A549 treated with Mapracorat at 1 μM for 4 hours (cell line): Measurements from ENCODE around the gene SMIM35. TPM values are rescaled to one million over a fixed set of nuclear protein-coding genes. Genes with fewer than 3 reads are reported as not detected.

ENCODE experiments used
- total RNA-seq: library from RNA; stranded (reverse); fragments of 200-300 nt; extraction: Qiagen RNA extraction; gene quantifications from 5 replicates; pipeline ENCODE4 v1.2.3, GENCODE V29; 2022

SMIM35 gene
- 0.04 TPM in 1 of 5 replicates, not detected in the others for total RNA-seq

DNA sequence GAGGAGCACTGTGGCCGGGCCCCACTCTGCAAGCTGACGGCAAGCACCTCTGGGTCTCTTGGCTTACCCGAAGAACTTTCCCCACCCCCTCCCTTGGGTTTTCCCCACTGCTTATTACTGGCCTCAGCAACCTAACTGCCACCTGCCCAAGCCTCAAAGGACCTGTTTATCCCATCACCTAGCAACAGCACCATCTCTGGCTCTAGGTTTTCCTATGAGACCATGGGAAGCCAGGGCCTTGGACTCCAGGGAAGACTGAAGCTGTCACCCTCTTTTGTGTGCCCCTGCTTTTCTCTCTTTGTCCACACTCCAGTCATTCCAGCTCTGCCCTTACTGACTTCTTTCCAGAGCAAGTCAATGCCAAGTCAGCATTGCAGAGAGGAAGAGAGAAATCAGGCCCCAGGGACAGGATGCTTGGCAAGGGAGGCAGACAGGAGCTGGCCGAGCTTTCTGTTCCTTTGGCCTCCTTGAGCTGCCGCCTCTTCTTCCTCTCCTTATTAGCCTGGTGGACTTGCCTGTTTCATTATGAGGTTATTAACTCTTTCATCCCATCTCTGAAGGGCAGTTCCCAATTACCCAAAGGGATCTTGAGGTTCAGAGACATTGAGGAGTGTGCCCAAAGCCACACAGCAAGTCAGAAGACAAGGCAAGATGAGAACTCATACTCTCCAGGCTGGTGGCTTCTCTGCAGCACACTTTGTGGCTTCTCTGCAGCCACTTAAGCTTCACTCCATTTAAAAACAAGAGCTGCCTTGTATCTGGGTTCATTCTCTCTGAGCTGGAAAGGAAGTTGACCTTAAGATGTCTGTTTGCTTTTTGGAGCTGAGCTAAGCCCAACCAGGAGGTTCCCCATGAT lies at the start of gene SMIM35:
Gene SMIM35, minus strand, starts transcription at position 51 of the 856 bp plus-strand sequence. CDS start 206 bp downstream, outside the sequence.

DNA sequence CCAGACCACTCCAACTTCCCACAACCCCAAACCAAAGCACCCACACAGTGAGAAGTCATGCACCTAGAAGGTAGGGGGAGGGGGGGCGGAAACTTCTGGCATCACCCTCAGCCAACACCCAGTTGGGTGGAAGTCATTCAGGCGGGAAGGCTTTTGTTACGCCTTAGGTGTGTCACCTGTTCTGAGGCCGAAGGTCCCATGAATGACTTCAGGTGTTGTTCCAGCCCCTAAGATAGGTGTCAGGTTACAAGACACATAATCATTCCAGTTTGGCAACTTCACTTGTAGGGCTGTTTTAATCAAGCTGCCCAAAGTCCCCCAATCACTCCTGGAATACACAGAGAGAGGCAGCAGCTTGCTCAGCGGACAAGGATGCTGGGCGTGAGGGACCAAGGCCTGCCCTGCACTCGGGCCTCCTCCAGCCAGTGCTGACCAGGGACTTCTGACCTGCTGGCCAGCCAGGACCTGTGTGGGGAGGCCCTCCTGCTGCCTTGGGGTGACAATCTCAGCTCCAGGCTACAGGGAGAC lies 9.9 kb downstream of the SMIM35 start, which contains the start of gene TMPRSS4:
Gene TMPRSS4, plus strand, starts transcription at position 325 of the 528 bp plus-strand sequence. CDS start 225 bp downstream, outside the sequence.

DNA sequence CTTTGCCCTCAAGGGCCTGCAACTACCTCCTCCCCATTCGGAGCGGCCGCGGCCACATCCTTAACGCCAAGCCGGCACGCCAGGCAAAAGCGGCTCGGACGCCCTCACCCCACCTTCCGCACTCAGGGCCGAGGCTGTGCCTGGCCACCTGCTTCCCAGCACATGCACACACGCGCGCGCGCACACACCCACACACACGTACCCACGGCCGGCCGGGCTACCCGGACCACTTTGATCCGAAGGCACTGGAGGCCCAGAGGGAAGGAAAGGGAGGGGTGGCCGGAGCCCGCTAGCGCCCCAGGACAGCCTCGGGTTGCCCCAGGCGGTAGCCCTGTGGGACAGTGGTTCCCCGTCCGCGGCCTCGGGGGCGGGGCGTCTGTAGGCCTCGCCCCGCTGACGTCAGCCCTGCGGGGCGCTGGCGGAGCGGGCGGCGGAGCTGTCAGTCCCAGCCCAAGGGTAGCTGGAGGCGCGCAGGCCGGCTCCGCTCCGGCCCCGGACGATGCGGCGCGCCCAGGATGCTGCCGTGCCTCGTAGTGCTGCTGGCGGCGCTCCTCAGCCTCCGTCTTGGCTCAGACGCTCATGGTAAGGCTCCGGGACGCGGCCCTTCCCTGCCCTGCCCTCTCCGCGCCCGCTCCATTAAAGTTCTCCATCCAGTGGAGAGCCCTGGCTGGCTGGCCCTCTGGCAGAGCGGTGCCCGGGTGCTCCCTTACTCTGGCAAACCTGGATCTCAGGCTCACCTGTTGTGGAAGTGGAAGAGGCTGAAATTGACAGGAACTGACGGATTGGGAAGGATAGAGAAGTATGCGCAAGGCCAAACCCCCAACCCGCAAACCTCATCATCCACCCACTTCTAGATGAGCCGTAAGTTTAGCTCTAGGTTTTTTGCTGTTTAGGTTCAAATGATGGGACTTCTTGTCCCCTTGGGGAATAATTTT lies 100.5 kb downstream of the SMIM35 start, which contains the start of gene IL10RA:
Gene IL10RA, plus strand, starts transcription at position 442 of the 935 bp plus-strand sequence. Its CDS starts 74 bp downstream, at position 516.

Other genes starting within 250 kb of the SMIM35 start
- gene FXYD6, start 210.3 kb downstream of the SMIM35 start, total RNA-seq = 0.19 to 0.51 TPM (median 0.24 TPM) in 5 replicates
- gene TMPRSS13, start 157.6 kb downstream of the SMIM35 start, total RNA-seq = not detected in 5 replicates
- 0.06 to 0.21 TPM (median 0.06 TPM) in 3 of 5 replicates, not detected in the others for gene IL10RA, start 100.6 kb downstream of the SMIM35 start, total RNA-seq
- 0.70 TPM in 1 of 5 replicates, not detected in the others for gene TMPRSS4, start 9.9 kb downstream of the SMIM35 start, total RNA-seq
- 0.02 to 0.05 TPM (median 0.03 TPM) in 3 of 5 replicates, not detected in the others for gene SCN4B, start 65.9 kb upstream of the SMIM35 start, total RNA-seq
- not detected in 5 replicates for gene SCN2B, start 89.7 kb upstream of the SMIM35 start, total RNA-seq
- not detected in 5 replicates for gene JAML, start 138.0 kb upstream of the SMIM35 start, total RNA-seq
- gene MPZL3, start 165.4 kb upstream of the SMIM35 start, total RNA-seq = 0.13 to 0.41 TPM (median 0.36 TPM) in 5 replicates
- 0.09 to 0.11 TPM in 2 of 5 replicates, not detected in the others for gene MPZL2, start 177.3 kb upstream of the SMIM35 start, total RNA-seq
- not detected in 5 replicates for gene CD3E, start 217.8 kb upstream of the SMIM35 start, total RNA-seq